CD4-positive, alpha-beta T cell treated with Interleukin-4 for 4 hours (primary cell): ENCODE results near the gene CDKN2A.
"Not testable (repeated sequence)": the region's sequence is repeated elsewhere in the genome, so short reads cannot be mapped to it uniquely, and the experiment has no call there.

Source experiments
- DNase-seq: peaks from one replicate; pipeline ENCODE4 v3.0.0-alpha.2; 2020

The CDKN2A gene

DNA sequence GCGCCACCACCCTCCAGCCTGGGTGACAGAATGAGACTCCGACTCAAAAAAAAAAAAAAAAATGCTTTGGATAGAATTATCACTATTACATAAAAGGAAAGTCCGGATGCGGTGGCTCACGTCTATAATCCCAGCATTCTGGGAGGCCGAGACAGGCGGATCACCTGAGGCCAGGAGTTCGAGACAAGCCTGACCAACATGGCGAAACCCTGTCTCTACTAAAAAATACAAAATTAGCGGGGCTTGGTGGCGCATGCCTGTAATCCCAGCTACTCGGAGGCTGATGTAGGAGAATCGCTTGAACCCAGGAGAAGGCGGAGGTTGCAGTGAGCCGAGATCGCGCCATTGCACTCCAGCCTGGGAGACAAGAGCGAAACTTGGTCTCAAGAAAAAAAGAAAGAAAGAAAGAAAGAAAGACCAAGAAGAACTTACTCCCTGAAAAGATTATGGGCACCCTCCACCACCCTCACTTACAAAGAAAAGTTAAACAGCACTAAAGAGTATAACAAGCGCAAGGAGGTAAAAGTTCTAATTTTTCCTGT, 17.8 kb downstream of the CDKN2A start:
- no peak for DNase-seq

DNA sequence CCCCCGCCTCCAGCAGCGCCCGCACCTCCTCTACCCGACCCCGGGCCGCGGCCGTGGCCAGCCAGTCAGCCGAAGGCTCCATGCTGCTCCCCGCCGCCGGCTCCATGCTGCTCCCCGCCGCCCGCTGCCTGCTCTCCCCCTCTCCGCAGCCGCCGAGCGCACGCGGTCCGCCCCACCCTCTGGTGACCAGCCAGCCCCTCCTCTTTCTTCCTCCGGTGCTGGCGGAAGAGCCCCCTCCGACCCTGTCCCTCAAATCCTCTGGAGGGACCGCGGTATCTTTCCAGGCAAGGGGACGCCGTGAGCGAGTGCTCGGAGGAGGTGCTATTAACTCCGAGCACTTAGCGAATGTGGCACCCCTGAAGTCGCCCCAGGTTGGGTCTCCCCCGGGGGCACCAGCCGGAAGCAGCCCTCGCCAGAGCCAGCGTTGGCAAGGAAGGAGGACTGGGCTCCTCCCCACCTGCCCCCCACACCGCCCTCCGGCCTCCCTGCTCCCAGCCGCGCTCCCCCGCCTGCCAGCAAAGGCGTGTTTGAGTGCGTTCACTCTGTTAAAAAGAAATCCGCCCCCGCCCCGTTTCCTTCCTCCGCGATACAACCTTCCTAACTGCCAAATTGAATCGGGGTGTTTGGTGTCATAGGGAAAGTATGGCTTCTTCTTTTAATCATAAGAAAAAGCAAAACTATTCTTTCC, 19.3 kb downstream of the CDKN2A start:
- DNase-seq = peak; percentile 30

DNA sequence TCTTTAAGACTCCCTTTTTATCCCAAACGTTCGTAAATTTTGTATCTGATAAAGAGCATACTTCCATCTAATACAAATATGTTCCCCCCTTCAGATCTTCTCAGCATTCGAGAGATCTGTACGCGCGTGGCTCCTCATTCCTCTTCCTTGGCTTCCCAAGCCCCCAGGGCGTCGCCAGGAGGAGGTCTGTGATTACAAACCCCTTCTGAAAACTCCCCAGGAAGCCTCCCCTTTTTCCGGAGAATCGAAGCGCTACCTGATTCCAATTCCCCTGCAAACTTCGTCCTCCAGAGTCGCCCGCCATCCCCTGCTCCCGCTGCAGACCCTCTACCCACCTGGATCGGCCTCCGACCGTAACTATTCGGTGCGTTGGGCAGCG, 19.9 kb downstream of the CDKN2A start:
- no peak for DNase-seq

DNA sequence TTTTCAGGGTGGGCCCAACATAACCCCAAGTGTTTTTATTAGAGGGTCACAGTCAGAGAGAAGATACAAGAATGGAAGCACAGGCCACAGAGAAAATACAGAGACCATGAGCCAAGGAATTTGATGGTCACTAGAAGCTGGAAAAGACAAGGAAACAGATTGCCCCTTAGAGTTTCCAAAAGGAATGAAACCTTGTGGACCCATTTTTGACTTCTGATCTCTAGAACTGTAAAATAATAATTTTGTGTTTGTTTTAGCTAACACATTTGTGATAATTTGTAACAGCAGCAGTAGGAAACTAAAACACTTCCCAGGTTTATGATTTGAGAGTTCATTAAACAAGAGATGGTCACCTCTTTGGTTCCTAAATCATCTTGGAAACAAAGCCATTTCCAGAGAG, 21.8 kb downstream of the CDKN2A start:
- DNase-seq = no peak

DNA sequence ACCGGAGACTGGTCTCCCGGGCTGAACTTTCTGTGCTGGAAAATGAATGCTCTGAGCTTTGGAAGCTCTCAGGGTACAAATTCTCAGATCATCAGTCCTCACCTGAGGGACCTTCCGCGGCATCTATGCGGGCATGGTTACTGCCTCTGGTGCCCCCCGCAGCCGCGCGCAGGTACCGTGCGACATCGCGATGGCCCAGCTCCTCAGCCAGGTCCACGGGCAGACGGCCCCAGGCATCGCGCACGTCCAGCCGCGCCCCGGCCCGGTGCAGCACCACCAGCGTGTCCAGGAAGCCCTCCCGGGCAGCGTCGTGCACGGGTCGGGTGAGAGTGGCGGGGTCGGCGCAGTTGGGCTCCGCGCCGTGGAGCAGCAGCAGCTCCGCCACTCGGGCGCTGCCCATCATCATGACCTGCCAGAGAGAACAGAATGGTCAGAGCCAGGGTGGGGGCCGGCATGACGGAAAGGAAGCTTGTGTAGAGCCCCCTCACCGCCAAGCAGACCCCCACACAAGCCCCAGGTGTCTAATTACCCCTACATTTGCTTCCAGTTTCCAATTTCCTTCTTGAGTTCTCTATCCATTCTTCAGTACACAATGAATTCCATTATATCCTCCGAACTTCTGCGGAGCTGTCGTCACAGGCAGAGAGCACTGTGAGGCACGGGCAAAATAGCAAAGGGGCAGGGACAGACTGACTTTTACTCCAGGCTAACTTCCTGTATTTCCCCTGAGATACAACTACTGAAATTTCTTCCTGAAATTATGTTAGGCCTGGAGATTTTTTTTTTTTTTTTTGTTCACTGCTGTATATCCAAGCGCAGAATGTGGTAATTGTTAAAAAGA, 23.2 kb downstream of the CDKN2A start:
- DNase-seq = no peak

DNA sequence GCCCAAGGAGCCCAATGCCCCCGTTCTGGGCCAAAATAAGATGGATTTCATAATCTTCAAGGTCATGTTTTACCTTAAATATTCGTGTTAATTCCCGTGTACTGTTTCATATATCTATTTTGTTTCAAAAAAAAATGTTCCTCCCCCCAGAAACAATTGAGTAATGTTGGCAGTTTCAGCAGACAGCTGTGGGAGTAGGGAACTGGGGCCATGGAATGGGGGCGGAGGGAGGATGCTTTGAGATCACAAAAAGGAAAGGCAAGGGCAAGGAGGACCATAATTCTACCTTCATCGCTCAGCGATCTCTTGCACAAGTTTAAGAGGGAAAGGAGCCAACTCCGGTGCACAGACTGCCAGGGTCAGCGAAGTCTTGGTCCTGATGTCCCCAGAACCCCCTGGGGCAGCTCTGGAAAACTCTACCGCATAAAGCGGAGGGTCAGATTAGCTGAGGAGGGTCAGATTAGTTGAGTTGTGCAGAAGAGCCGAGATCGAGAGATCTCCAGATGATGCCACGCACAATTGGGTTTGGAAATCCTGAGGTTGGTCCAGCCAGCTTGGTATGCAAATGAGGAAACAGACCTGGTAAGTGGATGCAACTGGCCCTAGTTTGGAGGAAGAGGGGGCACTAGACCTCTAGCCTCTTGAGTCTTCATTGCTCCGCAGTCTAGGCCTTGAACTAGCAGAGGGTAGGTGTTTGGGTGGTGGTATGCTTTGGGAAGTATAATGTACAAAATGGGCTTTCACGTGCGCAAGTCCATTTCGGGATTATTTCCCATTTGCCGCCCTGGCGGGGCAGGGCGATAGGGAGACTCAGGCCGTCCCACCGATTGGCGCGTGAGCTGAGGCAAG, 24.0 kb downstream of the CDKN2A start:
- no peak for DNase-seq

DNA sequence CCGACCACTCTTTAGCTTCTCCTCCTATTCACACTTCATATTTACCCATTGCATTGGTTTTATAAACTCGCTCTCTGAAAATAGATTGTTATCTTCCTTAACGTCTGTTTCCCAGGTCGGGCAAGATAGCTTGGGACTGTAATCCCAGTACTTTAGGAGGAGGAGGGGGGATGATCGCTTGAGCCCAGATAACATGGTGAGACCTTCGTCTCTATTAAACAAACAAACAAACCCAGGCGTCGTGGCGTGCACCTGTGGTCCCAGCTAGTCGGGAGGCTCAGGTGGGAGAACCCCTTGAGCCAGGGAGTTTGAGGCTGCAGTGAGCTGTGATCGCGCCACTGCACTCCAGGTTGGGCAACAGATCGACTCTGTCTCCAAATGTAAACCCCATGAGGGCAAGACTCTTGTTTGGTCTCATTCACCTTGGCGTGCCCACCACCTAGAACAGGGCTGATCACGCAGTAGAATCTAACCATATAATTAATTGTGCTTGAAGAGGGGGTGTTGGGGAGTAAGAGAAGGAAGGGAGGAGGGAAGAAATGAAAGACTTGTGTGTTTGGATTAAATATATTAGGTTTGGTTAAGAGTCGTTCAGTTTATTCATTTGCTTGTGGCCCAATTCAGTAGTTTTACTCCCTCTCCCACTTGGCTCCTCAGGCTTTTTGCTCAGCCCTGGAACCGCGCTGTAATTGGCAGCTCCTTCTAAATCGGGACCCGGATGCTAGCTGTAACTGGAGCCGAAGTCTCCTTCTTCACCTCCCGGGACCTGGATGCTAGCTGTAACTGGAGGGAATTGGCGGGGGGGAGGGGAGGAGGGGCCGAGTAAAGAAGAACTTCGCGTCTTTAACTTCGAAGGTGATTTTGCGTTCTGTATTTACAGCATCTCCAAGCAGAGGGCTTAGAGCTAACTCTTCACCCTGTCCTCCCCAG, 24.9 kb downstream of the CDKN2A start:
- DNase-seq = no peak

DNA sequence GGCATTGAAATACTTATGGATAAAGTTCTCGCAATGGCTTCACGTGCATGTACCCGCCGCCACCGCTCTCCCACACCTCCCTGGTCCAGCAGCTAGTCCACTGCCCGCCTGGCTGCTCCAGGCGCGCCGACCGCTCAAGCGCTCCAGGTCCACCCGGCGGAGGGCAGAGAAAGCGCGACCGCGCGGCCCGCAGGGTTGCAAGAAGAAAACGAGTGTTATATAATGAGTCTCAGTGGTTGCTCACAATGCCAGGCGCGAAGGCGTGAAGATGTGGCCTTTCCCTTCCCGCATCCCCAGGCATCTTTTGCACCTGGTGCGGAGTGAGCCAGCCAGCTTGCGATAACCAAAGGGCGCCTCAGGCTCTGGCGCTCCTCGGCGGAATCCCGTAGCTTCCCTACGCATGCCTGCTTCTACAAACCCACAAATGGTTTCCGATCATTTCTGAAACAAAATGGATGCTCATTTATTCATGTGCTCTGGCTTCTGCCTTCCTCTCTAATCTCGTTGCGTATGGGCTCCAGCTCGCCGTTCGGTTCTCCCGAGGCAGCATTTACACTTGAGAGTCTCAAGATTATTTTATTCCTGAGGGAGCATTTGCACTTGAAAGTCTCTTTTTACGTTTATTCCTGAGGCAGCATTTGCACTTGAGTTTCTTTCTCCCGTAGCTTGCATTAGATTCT, 25.7 kb downstream of the CDKN2A start:
- no peak for DNase-seq

DNA sequence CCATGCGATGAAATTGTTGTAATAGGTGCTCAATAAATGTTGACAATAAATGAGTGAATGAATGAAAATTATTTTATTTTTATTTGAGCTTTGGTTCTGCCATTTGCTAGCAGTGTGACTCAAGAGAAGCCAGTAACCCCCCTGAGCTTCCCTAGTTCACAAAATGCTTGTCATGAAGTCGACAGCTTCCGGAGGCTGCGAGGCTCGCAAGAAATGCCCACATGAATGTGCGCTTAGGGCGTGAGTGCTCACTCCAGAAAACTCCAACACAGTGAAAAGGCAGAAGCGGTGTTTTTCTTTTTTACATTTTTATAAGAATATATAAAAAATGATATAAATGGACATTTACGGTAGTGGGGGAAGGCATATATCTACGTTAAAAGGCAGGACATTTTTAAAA, 26.5 kb downstream of the CDKN2A start:
- DNase-seq = no peak

DNA sequence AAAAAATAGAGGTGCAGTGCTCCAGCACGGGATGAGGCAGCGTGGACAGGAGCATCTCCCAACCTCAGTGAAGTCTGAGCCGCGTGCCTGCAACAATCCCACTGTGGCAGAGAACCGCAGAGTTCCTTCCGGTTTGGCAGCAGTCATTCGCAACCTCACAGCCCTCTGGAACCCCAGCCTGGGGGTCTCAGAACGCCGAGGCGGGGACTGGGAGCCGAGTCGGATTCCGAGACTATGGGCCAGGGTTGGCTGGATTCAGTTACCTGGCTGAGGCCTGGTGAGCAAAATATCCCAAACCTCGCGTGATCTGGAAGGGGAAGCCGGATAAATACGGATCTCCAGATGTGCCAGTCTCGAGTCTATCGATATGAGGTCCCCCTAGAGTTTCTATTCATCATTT, 27.0 kb downstream of the CDKN2A start:
- no peak for DNase-seq

DNA sequence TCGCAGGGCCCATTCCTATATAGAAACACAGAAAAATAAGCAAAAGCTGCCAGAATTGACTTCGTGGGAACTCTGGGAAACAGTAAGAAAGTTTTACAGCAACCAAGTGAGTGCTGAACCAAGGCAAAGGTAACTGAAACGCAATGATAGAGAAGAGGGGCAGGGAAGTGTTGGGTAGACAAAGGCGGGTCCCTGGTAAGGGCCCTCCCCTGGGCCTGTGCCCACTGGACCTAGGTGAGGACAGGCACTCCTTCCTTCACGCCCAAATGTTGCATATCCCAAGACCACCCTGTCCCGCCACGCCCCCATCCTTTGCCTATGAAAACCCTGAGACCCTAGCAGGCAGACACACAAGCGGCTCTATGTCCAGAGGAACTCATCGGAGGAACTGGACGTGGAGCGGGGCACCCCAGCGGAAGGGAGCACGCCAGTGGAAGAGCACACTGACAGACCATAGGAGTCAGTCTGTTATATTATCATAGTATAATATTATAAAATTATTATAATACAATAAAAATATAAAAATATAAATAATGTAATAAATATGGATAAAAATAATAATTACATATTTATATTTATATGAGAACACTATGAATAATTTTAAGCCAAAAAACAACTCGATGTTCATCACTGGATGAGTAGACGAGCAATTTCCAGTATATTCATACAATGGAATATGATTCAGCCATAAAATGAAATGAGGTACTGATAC, 27.9 kb downstream of the CDKN2A start:
- no peak for DNase-seq

DNA sequence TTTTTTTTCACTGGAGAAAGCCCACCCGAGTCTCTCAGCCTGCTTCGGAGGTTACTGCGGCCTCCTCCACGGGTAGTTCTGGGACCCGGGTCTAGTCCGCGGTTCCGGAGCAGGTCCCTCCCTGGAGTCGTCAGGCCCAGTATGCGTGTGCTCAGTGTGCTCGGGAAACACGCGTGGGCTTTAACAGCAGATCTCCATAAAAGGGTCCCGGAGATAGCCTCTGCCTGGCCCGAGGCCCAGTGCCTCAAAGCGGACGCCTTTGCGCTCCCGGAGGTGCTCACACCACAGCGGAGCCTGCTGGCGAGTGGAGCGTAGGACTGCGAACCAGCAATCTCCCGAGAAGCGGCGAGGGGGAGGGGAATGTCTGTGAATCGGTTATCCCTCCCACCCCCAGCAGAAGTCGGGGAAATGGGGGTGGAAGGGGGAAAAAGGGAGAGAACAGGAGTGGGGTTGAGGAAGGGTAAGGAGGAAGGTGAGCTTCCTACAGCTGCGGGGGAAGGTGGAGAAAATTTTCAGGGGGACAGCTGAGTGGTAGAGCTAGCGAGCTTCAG, 28.7 kb downstream of the CDKN2A start:
- DNase-seq = peak; percentile 28

DNA sequence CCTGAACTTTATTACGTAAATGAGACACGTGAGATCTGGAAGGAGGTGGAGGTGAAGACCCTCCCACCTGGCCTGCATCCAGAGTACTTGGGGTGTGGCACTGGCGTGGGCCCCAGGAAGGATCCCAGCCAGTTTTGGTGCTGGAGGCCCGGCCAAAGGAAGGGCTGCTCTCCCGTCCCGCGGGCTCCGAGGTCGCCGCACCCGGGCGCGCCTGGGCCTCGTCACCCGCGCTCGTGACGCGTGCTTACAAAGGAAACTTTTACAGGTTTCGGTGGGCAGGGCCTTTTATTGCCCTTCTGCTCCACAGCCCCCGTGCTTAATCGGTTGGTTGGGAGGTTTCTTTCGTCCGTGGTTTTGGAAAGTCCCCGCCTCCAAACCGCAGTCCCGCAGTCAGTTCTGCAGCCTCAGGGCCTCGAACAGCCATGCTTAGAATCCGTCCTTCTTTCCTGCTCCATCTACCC, 29.2 kb downstream of the CDKN2A start:
- DNase-seq = peak; percentile 55

DNA sequence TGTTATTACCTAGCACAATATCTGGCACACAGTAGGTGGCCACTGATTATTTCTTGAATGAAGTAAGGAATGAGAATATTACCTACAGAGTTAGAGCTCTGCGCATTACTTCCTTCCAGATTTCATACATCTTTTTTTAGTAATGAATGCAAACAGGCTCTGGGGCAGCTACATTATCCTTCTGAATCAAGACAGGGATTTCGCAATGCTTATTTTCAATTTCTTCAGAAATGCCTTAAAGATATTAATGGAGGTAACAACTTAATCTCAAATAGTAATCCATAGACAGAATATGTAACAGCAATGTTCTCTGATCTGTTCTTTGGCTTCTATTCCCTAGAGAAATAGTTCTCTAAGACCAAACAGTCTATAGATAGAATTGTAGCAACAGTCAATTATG, 32.6 kb downstream of the CDKN2A start:
- DNase-seq = no peak

DNA sequence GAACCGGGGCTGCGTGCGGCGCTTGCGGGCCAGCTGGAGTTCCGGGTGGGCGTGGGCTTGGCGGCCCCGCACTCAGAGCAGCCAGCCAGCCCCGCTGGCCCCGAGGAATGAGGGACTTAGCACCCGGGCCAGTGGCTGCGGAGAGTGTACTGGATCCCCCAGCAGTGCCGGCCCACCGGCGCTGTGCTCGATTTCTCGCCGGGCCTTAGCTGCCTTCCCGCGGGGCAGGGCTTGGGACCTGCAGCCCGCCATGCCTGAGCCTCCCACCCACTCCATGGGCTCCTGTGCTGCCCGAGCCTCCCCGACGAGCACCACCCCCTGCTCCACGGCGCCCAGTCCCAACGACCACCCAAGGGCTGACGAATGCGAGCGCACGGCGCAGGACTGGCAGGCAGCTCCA, 34.9 kb downstream of the CDKN2A start:
- not testable (repeated sequence) for DNase-seq

DNA sequence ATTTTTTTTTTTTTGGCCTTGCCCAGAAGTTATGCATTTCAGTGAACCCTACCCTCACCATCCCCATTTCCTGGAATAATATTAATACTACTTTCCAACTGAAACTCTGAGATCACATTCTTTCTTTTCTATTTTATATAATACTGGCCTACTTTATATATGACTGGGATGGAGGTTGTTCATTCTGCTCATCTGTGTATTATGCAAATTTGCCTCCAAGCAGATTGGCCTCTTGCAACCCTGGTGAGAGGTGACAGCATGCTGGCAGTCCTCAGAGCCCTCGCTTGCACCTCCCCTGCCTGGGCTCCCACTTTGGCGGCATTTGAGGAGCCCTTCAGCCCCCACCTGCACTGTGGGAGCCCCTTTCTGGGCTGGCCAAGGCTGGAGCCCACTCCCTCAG, 35.4 kb downstream of the CDKN2A start:
- DNase-seq = no peak

DNA sequence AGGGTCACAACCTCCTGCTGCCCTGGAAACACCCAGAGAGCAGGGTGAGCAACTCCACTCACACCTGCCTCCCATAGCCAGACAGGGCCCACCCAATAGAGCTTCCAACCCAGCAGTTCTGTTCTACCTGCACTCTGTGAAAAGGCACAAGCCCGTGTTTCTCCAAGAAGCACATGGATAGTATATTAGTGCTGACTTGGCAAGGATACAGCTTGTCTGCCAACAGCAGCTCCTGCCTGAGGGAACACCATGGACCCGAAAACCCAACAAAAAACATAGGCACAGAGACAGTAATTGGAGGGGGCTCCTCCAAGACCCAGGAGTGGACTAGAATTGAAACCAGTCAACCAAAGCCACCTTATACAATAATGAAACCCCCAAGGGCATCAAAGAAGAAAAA, 48.6 kb downstream of the CDKN2A start:
- DNase-seq = no peak

DNA sequence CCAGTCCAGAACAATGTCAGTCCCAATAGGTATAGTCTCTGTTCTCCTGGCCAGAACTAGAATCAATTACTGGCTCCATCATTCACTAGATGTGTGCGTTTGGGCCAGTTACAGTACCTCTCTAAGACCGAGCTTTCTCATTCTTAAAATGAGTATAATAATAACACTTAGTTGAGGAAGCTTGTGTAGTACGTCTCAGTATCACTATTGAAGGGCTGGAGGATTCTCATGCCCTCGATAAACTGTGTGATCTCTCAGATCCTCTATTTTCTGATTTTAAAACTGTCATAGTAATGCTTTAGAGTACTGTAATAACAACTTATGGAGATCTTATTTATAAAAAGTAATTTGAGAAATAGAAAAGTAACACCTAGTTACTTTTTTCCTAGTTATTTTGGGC, 50.7 kb downstream of the CDKN2A start:
- no peak for DNase-seq

DNA sequence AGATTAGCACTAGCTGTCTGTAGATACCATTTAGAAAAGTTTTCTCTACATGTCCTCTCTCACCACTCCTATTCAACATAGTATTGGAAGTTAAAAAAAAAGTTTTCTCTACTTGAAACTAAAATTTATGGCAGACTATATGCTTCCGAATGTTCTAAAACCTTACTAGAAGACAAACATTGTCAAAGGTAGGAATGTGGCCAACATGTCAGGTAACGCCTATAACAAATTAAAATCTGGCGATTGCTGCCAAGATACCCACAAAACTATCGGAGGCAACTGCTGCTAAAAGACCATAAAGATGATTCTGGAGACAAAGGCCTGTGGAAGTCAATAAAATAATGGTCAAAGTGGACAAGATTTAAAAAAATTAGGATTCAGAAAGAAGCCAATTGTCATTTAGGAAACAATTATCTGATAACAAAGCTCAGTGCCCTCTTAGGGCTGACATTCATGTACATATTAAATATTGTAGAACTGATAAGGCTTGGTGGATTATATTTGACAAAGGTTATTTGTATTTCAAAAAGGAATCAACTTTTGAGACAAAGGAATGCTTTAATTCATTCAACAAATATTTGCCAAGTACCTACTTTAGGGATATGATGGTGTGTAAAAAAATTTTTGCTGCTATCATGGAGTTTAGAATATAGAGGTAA, 52.7 kb downstream of the CDKN2A start:
- no peak for DNase-seq

DNA sequence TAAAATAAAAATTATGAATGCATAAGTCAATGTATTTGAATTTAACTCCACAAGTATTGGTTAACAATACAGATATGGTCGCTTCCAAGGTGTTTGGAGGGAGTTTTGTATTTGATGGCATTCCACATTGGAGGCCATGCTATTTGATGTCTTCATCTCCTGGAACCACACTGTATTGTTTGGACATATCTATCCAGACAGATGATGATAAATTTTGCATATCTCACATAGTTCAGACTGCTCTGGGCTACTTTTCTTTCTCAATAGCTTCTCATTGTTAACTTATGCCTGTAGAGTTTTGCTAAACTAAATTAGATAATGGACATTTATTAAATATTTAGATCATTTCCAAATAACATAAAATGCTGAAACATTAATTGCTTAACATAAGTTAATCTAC, 58.0 kb downstream of the CDKN2A start:
- DNase-seq = no peak
